Measurements from ENCODE around the gene SH2D3A.

DNA sequence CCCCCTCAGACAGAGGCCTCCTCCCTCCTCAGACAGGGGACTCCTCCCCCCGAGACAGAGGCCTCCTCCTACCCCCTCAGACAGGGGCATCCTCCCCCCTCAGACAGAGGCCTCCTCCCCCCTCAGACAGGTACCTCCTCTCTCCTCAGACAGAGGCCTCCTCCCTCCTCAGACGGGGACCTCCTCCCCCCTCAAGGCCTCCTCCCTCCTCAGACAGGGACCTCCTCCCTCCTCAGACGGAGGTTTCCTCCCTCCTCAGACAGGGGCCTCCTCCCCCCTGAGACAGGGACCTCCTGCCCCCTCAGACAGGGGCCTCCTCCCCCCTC lies 60.6 kb downstream of the SH2D3A start:
- TF ChIP-seq STAT6 (CRISPR knock-in tag; conservative IDR thresholded peaks at IDR 0.05; ENCODE audit: low read depth) (no peak), USF2 (CRISPR knock-in tag; IDR thresholded peaks at IDR 0.05) (no peak), CTCF (IDR thresholded peaks at IDR 0.05) (no peak), ATF2 (CRISPR knock-in tag; IDR thresholded peaks at IDR 0.05; ENCODE audit: borderline replicate concordance, low read depth) (no peak), JUN (CRISPR knock-in tag; IDR thresholded peaks at IDR 0.05) (no peak), IRF2 (CRISPR knock-in tag; IDR thresholded peaks at IDR 0.05; ENCODE audit: borderline replicate concordance, low read depth) (no peak), ETV6 (CRISPR knock-in tag; IDR thresholded peaks at IDR 0.05) (no peak), ZSCAN18 (CRISPR knock-in tag; IDR thresholded peaks at IDR 0.05) (no peak), SOX15 (CRISPR knock-in tag; IDR thresholded peaks at IDR 0.05) (no peak), E2F5 (CRISPR knock-in tag; IDR thresholded peaks at IDR 0.05) (no peak)
- TF ChIP-seq, protein P1, sequence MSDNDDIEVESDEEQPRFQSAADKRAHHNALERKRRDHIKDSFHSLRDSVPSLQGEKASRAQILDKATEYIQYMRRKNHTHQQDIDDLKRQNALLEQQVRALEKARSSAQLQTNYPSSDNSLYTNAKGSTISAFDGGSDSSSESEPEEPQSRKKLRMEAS (CRISPR knock-in tag; IDR thresholded peaks at IDR 0.05), result no peak
- TF ChIP-seq, protein P2, sequence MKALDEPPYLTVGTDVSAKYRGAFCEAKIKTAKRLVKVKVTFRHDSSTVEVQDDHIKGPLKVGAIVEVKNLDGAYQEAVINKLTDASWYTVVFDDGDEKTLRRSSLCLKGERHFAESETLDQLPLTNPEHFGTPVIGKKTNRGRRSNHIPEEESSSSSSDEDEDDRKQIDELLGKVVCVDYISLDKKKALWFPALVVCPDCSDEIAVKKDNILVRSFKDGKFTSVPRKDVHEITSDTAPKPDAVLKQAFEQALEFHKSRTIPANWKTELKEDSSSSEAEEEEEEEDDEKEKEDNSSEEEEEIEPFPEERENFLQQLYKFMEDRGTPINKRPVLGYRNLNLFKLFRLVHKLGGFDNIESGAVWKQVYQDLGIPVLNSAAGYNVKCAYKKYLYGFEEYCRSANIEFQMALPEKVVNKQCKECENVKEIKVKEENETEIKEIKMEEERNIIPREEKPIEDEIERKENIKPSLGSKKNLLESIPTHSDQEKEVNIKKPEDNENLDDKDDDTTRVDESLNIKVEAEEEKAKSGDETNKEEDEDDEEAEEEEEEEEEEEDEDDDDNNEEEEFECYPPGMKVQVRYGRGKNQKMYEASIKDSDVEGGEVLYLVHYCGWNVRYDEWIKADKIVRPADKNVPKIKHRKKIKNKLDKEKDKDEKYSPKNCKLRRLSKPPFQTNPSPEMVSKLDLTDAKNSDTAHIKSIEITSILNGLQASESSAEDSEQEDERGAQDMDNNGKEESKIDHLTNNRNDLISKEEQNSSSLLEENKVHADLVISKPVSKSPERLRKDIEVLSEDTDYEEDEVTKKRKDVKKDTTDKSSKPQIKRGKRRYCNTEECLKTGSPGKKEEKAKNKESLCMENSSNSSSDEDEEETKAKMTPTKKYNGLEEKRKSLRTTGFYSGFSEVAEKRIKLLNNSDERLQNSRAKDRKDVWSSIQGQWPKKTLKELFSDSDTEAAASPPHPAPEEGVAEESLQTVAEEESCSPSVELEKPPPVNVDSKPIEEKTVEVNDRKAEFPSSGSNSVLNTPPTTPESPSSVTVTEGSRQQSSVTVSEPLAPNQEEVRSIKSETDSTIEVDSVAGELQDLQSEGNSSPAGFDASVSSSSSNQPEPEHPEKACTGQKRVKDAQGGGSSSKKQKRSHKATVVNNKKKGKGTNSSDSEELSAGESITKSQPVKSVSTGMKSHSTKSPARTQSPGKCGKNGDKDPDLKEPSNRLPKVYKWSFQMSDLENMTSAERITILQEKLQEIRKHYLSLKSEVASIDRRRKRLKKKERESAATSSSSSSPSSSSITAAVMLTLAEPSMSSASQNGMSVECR (CRISPR knock-in tag; IDR thresholded peaks at IDR 0.05; ENCODE audit: borderline replicate concordance), result no peak
